ENCODE results near the gene TUBA4A.
A peak's percentile ranks its signal among the peaks of the same experiment; 100 is the strongest.

Gene TUBA4A

DNA sequence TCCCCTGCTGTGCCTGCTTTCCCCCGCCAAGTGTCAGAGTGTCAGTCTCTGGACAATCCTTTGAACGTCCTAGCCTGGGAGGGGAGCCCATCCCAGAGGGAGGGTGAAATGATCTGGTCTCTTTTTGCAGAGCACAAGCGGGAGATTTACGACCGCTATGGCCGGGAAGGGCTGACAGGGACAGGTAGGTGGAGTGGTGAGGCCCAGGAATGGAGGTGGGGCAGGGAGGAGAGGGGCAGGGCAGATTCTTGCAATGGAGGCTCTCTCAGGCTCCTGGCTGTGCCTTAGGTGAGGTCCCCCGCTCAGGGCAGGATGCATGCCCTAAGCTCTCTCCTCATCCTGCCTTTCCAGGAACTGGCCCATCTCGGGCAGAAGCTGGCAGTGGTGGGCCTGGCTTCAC lies 27.9 kb upstream of the TUBA4A start:
- Histone ChIP-seq H3K4me3 (replicated peaks; ENCODE audit: insufficient read depth, low read length) (no peak overlapping the region), H3K27ac (replicated peaks) (no peak overlapping the region), H3K27me3 (ENCODE audit: insufficient read depth, poor library complexity, severe bottlenecking) (no peaks in the 10 kb centered on the region)
- TF ChIP-seq POLR2AphosphoS5 (IDR thresholded peaks at IDR 0.05; ENCODE audit: low read depth) (no peak), REST (IDR thresholded peaks at IDR 0.05; ENCODE audit: insufficient replicate concordance, low read depth) (no peak), CTCF (IDR thresholded peaks at IDR 0.05; ENCODE audit: insufficient read depth, low read length) (no peak), SPI1 (IDR thresholded peaks at IDR 0.05; ENCODE audit: borderline replicate concordance, low read depth) (no peak)
- DNase-seq (ENCODE audit: low read depth in 1 of 2, low spot score in 1 of 2): no peak

DNA sequence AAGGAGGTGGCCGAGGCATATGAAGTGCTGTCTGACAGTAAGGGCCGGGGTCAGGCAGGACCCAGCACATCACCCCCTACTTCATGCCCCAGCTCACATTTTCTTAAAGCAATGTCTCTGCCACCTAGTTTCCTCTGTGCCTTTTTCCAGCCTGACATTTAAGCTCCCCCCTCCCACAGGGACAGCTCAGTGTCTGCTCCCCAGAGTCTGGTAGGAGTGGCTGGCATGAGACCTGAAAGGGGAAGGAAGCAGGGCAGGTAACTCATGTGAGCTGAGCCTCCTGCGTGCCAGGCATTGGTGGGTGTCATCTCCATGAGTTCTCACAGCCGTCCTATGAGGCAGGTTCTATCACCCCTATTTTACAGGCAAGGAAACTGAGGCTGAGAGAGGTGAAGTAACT lies 26.9 kb upstream of the TUBA4A start:
- TF ChIP-seq POLR2AphosphoS5 (IDR thresholded peaks at IDR 0.05; ENCODE audit: low read depth) (no peak), REST (IDR thresholded peaks at IDR 0.05; ENCODE audit: insufficient replicate concordance, low read depth) (no peak), SPI1 (IDR thresholded peaks at IDR 0.05; ENCODE audit: borderline replicate concordance, low read depth) (no peak), GABPA (IDR thresholded peaks at IDR 0.05; ENCODE audit: low read depth) (no peak), CTCF (IDR thresholded peaks at IDR 0.05; ENCODE audit: insufficient read depth, low read length) (no peak)
- no peak overlapping the region for H3K4me3 ChIP-seq (replicated peaks; ENCODE audit: insufficient read depth, low read length)
- no peak overlapping the region for H3K27ac ChIP-seq (replicated peaks)

GRCh38 chr2:219279916-219280516 lies 26.3 kb upstream of the TUBA4A start:
- H3K27me3 ChIP-seq (ENCODE audit: insufficient read depth, poor library complexity, severe bottlenecking): no peaks in the 10 kb centered on the region
- peak overlapping the region; percentile 47 for H3K4me3 ChIP-seq (replicated peaks; ENCODE audit: insufficient read depth, low read length)
- TF ChIP-seq GABPA (IDR thresholded peaks at IDR 0.05; ENCODE audit: low read depth): no peak
- H3K27ac ChIP-seq (replicated peaks): peak overlapping the region; percentile 64; the same call in 1 of the 2 replicates
- DNase-seq (ENCODE audit: low read depth in 1 of 2, low spot score in 1 of 2): no peak

More for the DNA sequence above, 26.9 kb upstream of the TUBA4A start:
- no peaks in the 10 kb centered on the region for H3K27me3 ChIP-seq (ENCODE audit: insufficient read depth, poor library complexity, severe bottlenecking)
- no peak for DNase-seq (ENCODE audit: low read depth in 1 of 2, low spot score in 1 of 2)

- TF ChIP-seq POLR2AphosphoS5 (IDR thresholded peaks at IDR 0.05; ENCODE audit: low read depth): peak; percentile 54; the same call in 1 of the 2 replicates
- TF ChIP-seq GABPA (IDR thresholded peaks at IDR 0.05; ENCODE audit: low read depth): no peak
- peak; percentile 27; the same call in 1 of the 2 replicates for TF ChIP-seq SPI1 (IDR thresholded peaks at IDR 0.05; ENCODE audit: borderline replicate concordance, low read depth)
- Histone ChIP-seq H3K4me3 (replicated peaks; ENCODE audit: insufficient read depth, low read length) (peak within 1 kb of the TSS; percentile 47), H3K27me3 (ENCODE audit: insufficient read depth, poor library complexity, severe bottlenecking) (no peaks in the 10 kb centered on the region), H3K27ac (replicated peaks) (peak within 1 kb of the TSS; percentile 64)
- DNase-seq (ENCODE audit: low read depth in 1 of 2, low spot score in 1 of 2): peak; percentile 95 to 98
These were observed 25.6 kb upstream of the TUBA4A start, which contains the start of gene DNAJB2 for GRCh38 chr2:219279151-219279915. TSS of gene DNAJB2 (plus strand) at chr2:219279366. CDS start at chr2:219279834, 468 bp downstream.
